HL-60 (cell line): ENCODE results near the gene YPEL4.
A peak's percentile ranks its signal among the peaks of the same experiment; 100 is the strongest.

ENCODE experiments used
- DNase-seq, 2 experiments: peaks; one replicate each; pipeline ENCODE4 v3.0.0-alpha.2; 2010 to 2020; ENCODE audit warnings: low read depth in 1 of 2, low spot score in 1 of 2
- H3K27ac ChIP-seq: fragments of 250-450 bp; sonication (Bioruptor Pico); replicated peaks from 2 replicates; pipeline ENCODE4 v1.5.1; 2020; ENCODE audit warnings: mild to moderate bottlenecking, moderate library complexity
- H3K27me3 ChIP-seq: fragments of 250-450 bp; sonication (Bioruptor Pico); 2 replicates; pipeline ENCODE4 v1.5.1; 2021; ENCODE audit warnings: mild to moderate bottlenecking, moderate library complexity; ENCODE audit not compliant: insufficient read depth, poor library complexity, severe bottlenecking
- H3K4me3 ChIP-seq: replicated peaks from 2 replicates; pipeline ENCODE4 v1.5.1; 2011; ENCODE audit warnings: mild to moderate bottlenecking, control low read depth, low read length; ENCODE audit not compliant: insufficient read depth
- CTCF ChIP-seq: IDR thresholded peaks from one replicate; pipeline ENCODE4 v1.5.1; 2011; ENCODE audit warnings: low read length, control low read depth, inconsistent platforms; ENCODE audit not compliant: insufficient read depth
- GABPA ChIP-seq: IDR thresholded peaks from 2 replicates; pipeline ENCODE4 v1.6.1; 2012; ENCODE audit warnings: low read depth
- POLR2AphosphoS5 ChIP-seq: IDR thresholded peaks from 2 replicates; pipeline ENCODE4 v1.6.1; 2012; ENCODE audit warnings: low read depth
- REST ChIP-seq: IDR thresholded peaks from 2 replicates; pipeline ENCODE4 v1.6.1; 2012; ENCODE audit warnings: low read depth; ENCODE audit not compliant: insufficient replicate concordance
- SPI1 ChIP-seq: IDR thresholded peaks from 2 replicates; pipeline ENCODE4 v1.6.1; 2012; ENCODE audit warnings: low read depth, mild to moderate bottlenecking, borderline replicate concordance

YPEL4 gene

GRCh38 chr11:57620467-57620866 lies 29.2 kb downstream of the YPEL4 start:
- Histone ChIP-seq H3K27ac (no peak overlapping the region), H3K27me3 (no peaks in the 10 kb centered on the region), H3K4me3 (no peak overlapping the region)
- TF ChIP-seq REST (no peak), GABPA (no peak), POLR2AphosphoS5 (no peak), CTCF (no peak), SPI1 (no peak)
- DNase-seq: no peak

DNA sequence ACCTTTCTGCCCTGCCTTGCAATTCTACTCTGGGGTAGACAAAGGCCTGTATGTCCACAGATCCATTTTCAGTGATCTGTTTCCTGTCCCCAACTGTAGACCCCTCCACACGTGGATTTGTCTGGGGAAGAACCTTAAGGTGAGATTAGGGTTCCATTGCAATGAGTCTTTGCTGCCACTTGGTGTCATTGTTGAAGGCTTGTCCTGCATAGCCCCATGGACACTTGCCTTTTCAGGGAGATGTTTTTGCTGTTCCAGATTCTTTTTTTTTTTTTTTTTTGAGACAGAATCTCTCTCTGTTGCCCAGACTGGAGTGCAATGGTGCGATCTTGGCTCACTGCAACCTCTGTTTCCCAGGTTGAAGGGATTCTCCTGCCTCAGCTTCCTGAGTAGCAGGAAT lies 30.4 kb downstream of the YPEL4 start:
- no peak overlapping the region for H3K4me3 ChIP-seq
- no peak for DNase-seq
- peak; percentile 17 for TF ChIP-seq CTCF
- no peak for TF ChIP-seq POLR2AphosphoS5
- TF ChIP-seq GABPA: no peak
- TF ChIP-seq SPI1: no peak
- TF ChIP-seq REST: no peak
- no peaks in the 10 kb centered on the region for H3K27me3 ChIP-seq
- no peak overlapping the region for H3K27ac ChIP-seq

GRCh38 chr11:57618438-57618837 lies 31.3 kb downstream of the YPEL4 start:
- H3K27ac ChIP-seq: no peak overlapping the region
- no peaks in the 10 kb centered on the region for H3K27me3 ChIP-seq
- no peak for DNase-seq
- TF ChIP-seq SPI1 (no peak), CTCF (no peak), POLR2AphosphoS5 (no peak), REST (no peak), GABPA (no peak)
- H3K4me3 ChIP-seq: no peak overlapping the region
